K562 (cell line): ENCODE data around the gene OXSM. TPM values are rescaled to one million over a fixed set of nuclear protein-coding genes. Genes with fewer than 3 reads are reported as not detected.

Experiments
- ATAC-seq: fragments of 200-7000 bp; cut with Tn5 transposase; 3 replicates; pipeline ENCODE4 v1.9.1; 2020; ENCODE audit warnings: moderate library complexity
- BruUV-seq: library from RNA; stranded (reverse); fragments of 400-500 nt; replicated peaks from 2 replicates; lab custom pipeline; 2021; lab: Mats Ljungman, UMichigan
- CTCF ChIA-PET: fragments of 300-600 bp; formaldehyde crosslinking; extraction: SDS; loops from one replicate; lab custom pipeline; 2021; ENCODE audit warnings: low intra/inter-chr PET ratio; lab: Yijun Ruan, JAX
- POLR2A ChIA-PET: fragments of 300-600, 350-650 bp; sonication (Branson Sonifier 250); formaldehyde crosslinking; extraction: SDS; loops from one replicate; lab custom pipeline; 2021; ENCODE audit warnings: antibody characterized with exemption, inconsistent platforms; lab: Yijun Ruan, JAX
- DNase-seq, 4 experiments: peaks; one replicate each; pipeline versions ENCODE4 v3.0.0 to v3.0.0-alpha.2; 2011 to 2018; ENCODE audit warnings: low spot score in 3 of 4, mixed read lengths in 3 of 4; ENCODE audit errors: extremely low read depth in 1 of 4
- FAIRE-seq: peaks from 2 replicates; lab custom pipeline; 2011; peaks lifted over from hg19 to GRCh38; lab: Jason Lieb, UNC
- H2AFZ ChIP-seq: 2 replicates; pipeline ENCODE4 v1.6.0; 2011; ENCODE audit warnings: low read depth, low read length, control low read depth, inconsistent platforms
- H3K27ac ChIP-seq: fragments of 200-600 bp; 3 replicates; pipeline ENCODE4 v1.8.0; 2011; ENCODE audit warnings: low read depth, mild to moderate bottlenecking, control low read depth, inconsistent platforms, low read length, moderate library complexity, mixed read lengths; ENCODE audit errors: extremely low read depth
- H3K27me3 ChIP-seq, 2 experiments: fragments of 300-600 bp in 1 of 2; 2 replicates in 1 of 2; 3 replicates in 1 of 2; pipeline versions ENCODE4 v1.6.0 to v1.8.0; 2011; ENCODE audit warnings: inconsistent platforms in 2 of 2, low read length in 2 of 2, mild to moderate bottlenecking in 1 of 2, mixed read lengths in 1 of 2, moderate library complexity in 1 of 2; ENCODE audit not compliant: control insufficient read depth in 2 of 2, insufficient read depth in 2 of 2
- H3K36me3 ChIP-seq: fragments of 300-600 bp; 3 replicates; pipeline ENCODE4 v1.8.0; 2011; ENCODE audit warnings: mild to moderate bottlenecking, low read length, inconsistent platforms; ENCODE audit not compliant: control insufficient read depth, insufficient read depth
- H3K4me1 ChIP-seq, 2 experiments: fragments of 200-600 bp in 1 of 2; replicated peaks in 1 of 2; 2 replicates in 1 of 2; 3 replicates in 1 of 2; pipeline versions ENCODE4 v1.5.1 to v1.8.0; 2011; ENCODE audit warnings: inconsistent platforms in 2 of 2, low read length in 2 of 2, mild to moderate bottlenecking in 1 of 2, mixed read lengths in 1 of 2, moderate library complexity in 1 of 2; ENCODE audit not compliant: control insufficient read depth in 2 of 2, insufficient read depth in 2 of 2
- H3K4me2 ChIP-seq: 2 replicates; pipeline ENCODE4 v1.6.1; 2011; ENCODE audit warnings: low read length, control low read depth, inconsistent platforms, mixed read lengths; ENCODE audit not compliant: insufficient read depth
- H3K4me3 ChIP-seq: fragments of 200-600 bp; sonication (generic), shearing (Covaris generic); 2 replicates; pipeline ENCODE4 v1.5.1; 2016; ENCODE audit warnings: control low read depth, inconsistent platforms
- H3K79me2 ChIP-seq: fragments of 200-600 bp; 3 replicates; pipeline ENCODE4 v1.8.0; 2011; ENCODE audit warnings: low read length, inconsistent platforms; ENCODE audit not compliant: control insufficient read depth, insufficient read depth
- H3K9ac ChIP-seq, 2 experiments: 2 replicates each; pipeline versions ENCODE4 v1.6.0 to v1.6.1; 2011; ENCODE audit warnings: low read depth in 2 of 2, low read length in 2 of 2, control low read depth in 1 of 2, inconsistent platforms in 1 of 2, mild to moderate bottlenecking in 1 of 2, mixed read lengths in 1 of 2; ENCODE audit not compliant: insufficient read depth in 1 of 2
- H3K9me1 ChIP-seq: one replicate; pipeline ENCODE4 v1.6.0; 2011; ENCODE audit warnings: inconsistent platforms, mild to moderate bottlenecking, low read length, moderate library complexity; ENCODE audit not compliant: control insufficient read depth, insufficient read depth
- H3K9me3 ChIP-seq: replicated peaks from 2 replicates; pipeline ENCODE4 v1.5.1; 2011; ENCODE audit warnings: low read depth, low read length, inconsistent platforms; ENCODE audit not compliant: control insufficient read depth, insufficient read depth
- H4K20me1 ChIP-seq: replicated peaks from 2 replicates; pipeline ENCODE4 v1.6.1; 2011; ENCODE audit warnings: low read length, inconsistent platforms, mixed read lengths; ENCODE audit not compliant: control insufficient read depth, insufficient read depth
- ETV5 ChIP-seq: sonication (generic); formaldehyde crosslinking; IDR thresholded peaks from 2 replicates; pipeline ENCODE4 v1.4.0; 2020; ENCODE audit warnings: low read depth, mild to moderate bottlenecking, missing genetic modification reagents
- HDAC2 ChIP-seq: fragments of 450-650 bp; IDR thresholded peaks from 2 replicates; pipeline ENCODE4 v1.6.1; 2016; ENCODE audit warnings: mild to moderate bottlenecking
- JUNB ChIP-seq: fragments of 450-650 bp; formaldehyde crosslinking; conservative IDR thresholded peaks from 2 replicates; pipeline ENCODE4 v1.4.0; 2020; ENCODE audit warnings: mild to moderate bottlenecking
- KLF1 ChIP-seq: fragments of 450-650 bp; IDR thresholded peaks from 2 replicates; pipeline ENCODE4 v1.6.1; 2016; ENCODE audit warnings: missing genetic modification characterization, missing compliant biosample characterization
- MAFK ChIP-seq: IDR thresholded peaks from 2 replicates; pipeline ENCODE4 v1.6.1; 2011; ENCODE audit warnings: low read length, improper control_type of control experiment
- TRIM24 ChIP-seq, 2 experiments: fragments of 450-650 bp; IDR thresholded peaks; 2 replicates each; pipeline ENCODE4 v1.6.1; 2016
- ZFP1 ChIP-seq: fragments of 450-650 bp; formaldehyde crosslinking; IDR thresholded peaks from 2 replicates; pipeline ENCODE4 v1.4.0; 2020; ENCODE audit warnings: mild to moderate bottlenecking, mixed read lengths
- ZNF133 ChIP-seq: fragments of 250-450 bp; sonication (Bioruptor Pico); IDR thresholded peaks from 2 replicates; pipeline ENCODE4 v1.4.0; 2020; ENCODE audit warnings: mild to moderate bottlenecking
- ZNF146 ChIP-seq: IDR thresholded peaks from one replicate; pipeline ENCODE4 v1.6.1; 2018; ENCODE audit warnings: missing compliant biosample characterization; ENCODE audit not compliant: unreplicated experiment
- ZNF583 ChIP-seq: fragments of 250-450 bp; sonication (Bioruptor Pico); IDR thresholded peaks from 2 replicates; pipeline ENCODE4 v1.4.0; 2020
- ZNF655 ChIP-seq: fragments of 250-450 bp; sonication (Bioruptor Pico); IDR thresholded peaks from 2 replicates; pipeline ENCODE4 v1.5.0; 2021
- WGBS: fragments of 100-300 bp; shearing (Covaris generic); methylation state at CpG from one replicate; pipeline ENCODE4 v1.1.6; 2016; ENCODE audit warnings: low coverage, mixed read lengths; ENCODE audit not compliant: insufficient coverage; ENCODE audit errors: missing lambda C conversion rate; 5-methylcytosine and 5-hydroxymethylcytosine counted together
- in situ Hi-C: fragments of 300-500 bp; cut with MboI; formaldehyde crosslinking; loops from 4 replicates; pipeline ENCODE4 v1.15.0; 2018; ENCODE audit warnings: inconsistent platforms, mixed read lengths
- intact Hi-C: fragments of 100-400 bp; cut with micrococcal nuclease; formaldehyde crosslinking; loops from 2 replicates; pipeline ENCODE4 v1.14.2; 2022
- polyA plus RNA-seq, 8 experiments: library from polyadenylated mRNA; depleted of rRNA in 4 of 8; stranded (reverse) in 5 of 8; unstranded in 3 of 8; fragments of >200 nt; fragmentation: Nextera tagmentation in 2 of 8; fragmentation: Illumina TruSeq in 1 of 8; extraction: Ambion mirVana in 2 of 8; extraction: Trizol in 1 of 8; gene quantifications; 2 replicates each; pipeline versions ENCODE4 v1.2.1 to v1.2.3, GENCODE V29; 2011 to 2014; ENCODE audit warnings: inconsistent platforms in 1 of 8, missing spikeins in 1 of 8
- total RNA-seq, 7 experiments: library from RNA; depleted of rRNA in 6 of 7; stranded (reverse); fragments of >200 nt in 6 of 7; fragmentation: Illumina TruSeq in 2 of 7; extraction: Trizol in 2 of 7; gene quantifications; 2 replicates each; pipeline versions ENCODE4 v1.2.1 to v1.2.3, GENCODE V29; 2011 to 2021; ENCODE audit warnings: low replicate concordance in 1 of 7

Gene OXSM
- total and polyA plus RNA-seq, 9 of the 15 experiments (the other 6 are each of a cell fraction or from before 2014, with no cell fraction given): 24.0 to 107 (median 34.0) TPM

- H3K9me1 ChIP-seq: no peaks in the 10 kb centered on the region
- in situ Hi-C loops: no loop called here
- peaks cover 0 to 8% of the 10 kb centered on the region in 2 experiments; a peak in 1 of 5 replicates for H3K27me3 ChIP-seq
- H3K79me2 ChIP-seq: no peaks in the 10 kb centered on the region
- BruUV-seq: no TSS peak
- FAIRE-seq: no peak
- no peak; the same call in 1 of the 3 replicates for ATAC-seq
- no peaks in the 10 kb centered on the region for H3K4me1 ChIP-seq
- no peaks in the 10 kb centered on the region for H4K20me1 ChIP-seq
- POLR2A ChIA-PET: no interaction called here
- no peak overlapping the region for H3K4me3 ChIP-seq
- H3K27ac ChIP-seq: no peak overlapping the region
- H3K4me2 ChIP-seq: no peak overlapping the region
- TF ChIP-seq JUNB (CRISPR knock-in tag): no peak
- TF ChIP-seq TRIM24 (IDR thresholded peaks at IDR 0.05): no peak
- TF ChIP-seq MAFK: no peak
- TF ChIP-seq ZNF583 (CRISPR knock-in tag): no peak
- TF ChIP-seq HDAC2: no peak
- TF ChIP-seq ETV5 (CRISPR knock-in tag): no peak
- TF ChIP-seq ZFP1 (CRISPR knock-in tag): no peak
- no peak for TF ChIP-seq ZNF655
- TF ChIP-seq ZNF146 (CRISPR knock-in tag): no peak
- TF ChIP-seq ZNF133: no peak
- no peak for TF ChIP-seq KLF1
- TF ChIP-seq, all 486 proteins: peak for 0
- DNase-seq: no peak
- Histone ChIP-seq H3K9me3 (no peaks in the 10 kb centered on the region), H3K9ac (no peak overlapping the region), H2AFZ (no peak overlapping the region), H3K36me3 (no peaks in the 10 kb centered on the region)
- intact Hi-C loops: no loop called here
- CTCF ChIA-PET: no interaction called here
- WGBS: 0% methylated on average over 2 of the region's 2 CpGs
Observed at GRCh38 chr3:25836579-25836978, 46.7 kb downstream of the OXSM start.
